NCI-H446 treated with DMSO at 0.1 percent for 48 hours (cell line): ENCODE data around the gene RPL36AL.
A peak's percentile ranks its signal among the peaks of the same experiment; 100 is the strongest.
"Not testable (repeated sequence)": the region's sequence is repeated elsewhere in the genome, so short reads cannot be mapped to it uniquely, and the experiment has no call there.

ENCODE experiments used
- DNase-seq: peaks from one replicate; lab custom pipeline; 2025; lab: John Stamatoyannopoulos, UW

Gene RPL36AL

GRCh38 chr14:49620182-49621113, at the start of gene RPL36AL, which contains the start of gene MGAT2:
Gene RPL36AL (minus strand): TSS chr14:49620626. CDS start chr14:49619104, 1,522 bp downstream.
Gene MGAT2 (plus strand): TSS chr14:49620799. CDS start chr14:49621269, 470 bp downstream.
- DNase-seq = peak; percentile 95

GRCh38 chr14:49659526-49660455, 39.4 kb upstream of the RPL36AL start:
- no peak for DNase-seq

- not testable (repeated sequence) for DNase-seq
These were observed 37.1 kb upstream of the RPL36AL start for GRCh38 chr14:49657500-49657899.

GRCh38 chr14:49654511-49654910, 34.1 kb upstream of the RPL36AL start:
- no peak for DNase-seq

GRCh38 chr14:49653508-49653907, 33.1 kb upstream of the RPL36AL start:
- no peak for DNase-seq

- DNase-seq = no peak
These were observed 21.7 kb upstream of the RPL36AL start for GRCh38 chr14:49642163-49642562.

- no peak for DNase-seq
These were observed 21.3 kb upstream of the RPL36AL start for GRCh38 chr14:49641697-49642129.

GRCh38 chr14:49640540-49641417, 20.4 kb upstream of the RPL36AL start:
- no peak for DNase-seq

- no peak for DNase-seq
These were observed 17.2 kb upstream of the RPL36AL start for GRCh38 chr14:49637534-49638078.

GRCh38 chr14:49636866-49637265, 16.4 kb upstream of the RPL36AL start:
- no peak for DNase-seq

- DNase-seq = no peak
These were observed 14.3 kb upstream of the RPL36AL start, which contains the start of gene DNAAF2 for GRCh38 chr14:49634547-49635334. Gene DNAAF2 (minus strand): TSS chr14:49635244. CDS start chr14:49635149, 95 bp downstream.

- peak; percentile 89 for DNase-seq
These were observed 13.5 kb upstream of the RPL36AL start for GRCh38 chr14:49633640-49634546.

GRCh38 chr14:49623941-49624839, 3.8 kb upstream of the RPL36AL start:
- no peak for DNase-seq

GRCh38 chr14:49623387-49623786, 3.0 kb upstream of the RPL36AL start:
- no peak for DNase-seq

- DNase-seq = no peak
These were observed 1.7 kb upstream of the RPL36AL start for GRCh38 chr14:49622022-49622607.

- DNase-seq = no peak
These were observed 872 bp upstream of the RPL36AL start for GRCh38 chr14:49621114-49621881.

- no peak for DNase-seq
These were observed 696 bp downstream of the RPL36AL start for GRCh38 chr14:49619730-49620129.
